ENCODE results near the gene KCNE3.

DNA sequence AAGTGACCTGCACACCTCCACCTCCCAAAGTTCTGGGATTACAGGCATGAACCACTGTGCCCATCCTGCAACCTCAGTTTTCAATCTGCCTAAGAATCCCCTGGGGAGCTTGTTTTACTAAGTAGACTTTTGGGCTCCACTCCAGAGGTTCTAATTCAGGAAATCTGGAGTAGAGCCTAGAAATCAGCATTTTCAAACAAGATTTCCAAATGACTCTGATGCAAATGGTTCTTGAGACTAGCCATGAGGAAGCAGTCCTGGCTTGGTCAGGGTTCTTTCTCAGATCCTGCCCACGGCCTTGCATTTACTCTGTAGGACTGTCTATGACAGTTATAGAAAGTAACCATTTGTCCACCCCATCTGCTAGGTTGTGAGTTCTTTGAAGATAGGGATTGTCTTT is 1.6 kb upstream of the KCNE3 start:
- TF ChIP-seq, protein P1, sequence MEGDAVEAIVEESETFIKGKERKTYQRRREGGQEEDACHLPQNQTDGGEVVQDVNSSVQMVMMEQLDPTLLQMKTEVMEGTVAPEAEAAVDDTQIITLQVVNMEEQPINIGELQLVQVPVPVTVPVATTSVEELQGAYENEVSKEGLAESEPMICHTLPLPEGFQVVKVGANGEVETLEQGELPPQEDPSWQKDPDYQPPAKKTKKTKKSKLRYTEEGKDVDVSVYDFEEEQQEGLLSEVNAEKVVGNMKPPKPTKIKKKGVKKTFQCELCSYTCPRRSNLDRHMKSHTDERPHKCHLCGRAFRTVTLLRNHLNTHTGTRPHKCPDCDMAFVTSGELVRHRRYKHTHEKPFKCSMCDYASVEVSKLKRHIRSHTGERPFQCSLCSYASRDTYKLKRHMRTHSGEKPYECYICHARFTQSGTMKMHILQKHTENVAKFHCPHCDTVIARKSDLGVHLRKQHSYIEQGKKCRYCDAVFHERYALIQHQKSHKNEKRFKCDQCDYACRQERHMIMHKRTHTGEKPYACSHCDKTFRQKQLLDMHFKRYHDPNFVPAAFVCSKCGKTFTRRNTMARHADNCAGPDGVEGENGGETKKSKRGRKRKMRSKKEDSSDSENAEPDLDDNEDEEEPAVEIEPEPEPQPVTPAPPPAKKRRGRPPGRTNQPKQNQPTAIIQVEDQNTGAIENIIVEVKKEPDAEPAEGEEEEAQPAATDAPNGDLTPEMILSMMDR (IDR thresholded peaks at IDR 0.05; ENCODE audit: insufficient read depth, low read length, poor library complexity, severe bottlenecking), result no peak
- TF ChIP-seq EZH2phosphoT487 (conservative IDR thresholded peaks at IDR 0.05; ENCODE audit: low read length), result no peak
